Tibial nerve (tissue), 4 donors: ENCODE results near the gene PIERCE2.

Source experiments
- CTCF ChIP-seq, 5 experiments: fragments of 200-600 bp in 3 of 5; fragments of 450-650 bp in 2 of 5; sonication (generic) in 3 of 5; IDR thresholded peaks; one replicate each; pipeline ENCODE4 v1.5.1; 2016 to 2019; ENCODE audit warnings: antibody characterized with exemption in 5 of 5, mild to moderate bottlenecking in 3 of 5, moderate library complexity in 2 of 5
- EP300 ChIP-seq, 2 donors: sonication (generic); formaldehyde crosslinking; IDR thresholded peaks; one replicate each; pipeline ENCODE4 v1.6.1; 2017; ENCODE audit warnings: antibody characterized with exemption in 2 of 2, mild to moderate bottlenecking in 1 of 2
- POLR2A ChIP-seq, 2 donors: fragments of 450-650 bp; IDR thresholded peaks; one replicate each; pipeline ENCODE4 v1.6.1; 2017; ENCODE audit warnings: antibody characterized with exemption in 2 of 2, mild to moderate bottlenecking in 2 of 2, moderate library complexity in 2 of 2

- TF ChIP-seq CTCF (IDR thresholded peaks at IDR 0.05), result no peak
- no peak for TF ChIP-seq EP300 (IDR thresholded peaks at IDR 0.05)
- TF ChIP-seq POLR2A (IDR thresholded peaks at IDR 0.05), result no peak
Observed at GRCh38 chr15:55379095-55379494, 29.2 kb upstream of the PIERCE2 start.
